Keratinocyte (primary cell): ENCODE results near the gene EPHA10. TPM values are rescaled to one million over a fixed set of nuclear protein-coding genes. Genes with fewer than 3 reads are reported as not detected.
A peak's percentile ranks its signal among the peaks of the same experiment; 100 is the strongest.
"Not testable (repeated sequence)": the region's sequence is repeated elsewhere in the genome, so short reads cannot be mapped to it uniquely, and the experiment has no call there.

ENCODE experiments used
- DNase-seq: peaks from one replicate; pipeline ENCODE4 v3.0.0-alpha.2; 2011; ENCODE audit warnings: low read depth, missing footprints, low spot score
- FAIRE-seq: peaks from 2 replicates; lab custom pipeline; 2011; peaks lifted over from hg19 to GRCh38; lab: Jason Lieb, UNC
- H2AFZ ChIP-seq: 2 replicates; pipeline ENCODE4 v1.6.0; 2012; ENCODE audit warnings: low read length, control low read depth, inconsistent platforms; ENCODE audit not compliant: control insufficient read depth
- H3K27ac ChIP-seq: 2 replicates; pipeline ENCODE4 v1.5.1; 2011; ENCODE audit warnings: low read length; ENCODE audit not compliant: control insufficient read depth, insufficient read depth
- H3K27me3 ChIP-seq: 3 replicates; pipeline ENCODE4 v1.6.0; 2011; ENCODE audit warnings: low read length; ENCODE audit not compliant: control insufficient read depth, insufficient read depth; ENCODE audit errors: extremely low read depth
- H3K36me3 ChIP-seq, 2 experiments: 2 replicates in 1 of 2; 3 replicates in 1 of 2; pipeline ENCODE4 v1.5.1; 2011; ENCODE audit warnings: low read length in 2 of 2, mild to moderate bottlenecking in 1 of 2; ENCODE audit not compliant: control insufficient read depth in 2 of 2, insufficient read depth in 2 of 2; ENCODE audit errors: extremely low read depth in 1 of 2
- H3K4me1 ChIP-seq: 3 replicates; pipeline ENCODE4 v1.5.1; 2011; ENCODE audit warnings: low read length; ENCODE audit not compliant: control insufficient read depth, insufficient read depth; ENCODE audit errors: extremely low read depth
- H3K4me2 ChIP-seq: 3 replicates; pipeline ENCODE4 v1.6.0; 2011; ENCODE audit warnings: low read depth, low read length; ENCODE audit not compliant: control insufficient read depth, insufficient read depth; ENCODE audit errors: extremely low read depth
- H3K4me3 ChIP-seq, 3 experiments: fragments of 200-600 bp in 1 of 3; sonication (generic) in 1 of 3; 2 replicates in 2 of 3; 3 replicates in 1 of 3; pipeline ENCODE4 v1.5.1; 2011 to 2016; ENCODE audit warnings: low read length in 3 of 3, mild to moderate bottlenecking in 3 of 3, control low read depth in 2 of 3, inconsistent platforms in 1 of 3, low read depth in 1 of 3, mixed read lengths in 1 of 3, mixed run types in 1 of 3, moderate library complexity in 1 of 3; ENCODE audit not compliant: control insufficient read depth in 2 of 3, insufficient read depth in 2 of 3; ENCODE audit errors: extremely low read depth in 1 of 3
- H3K79me2 ChIP-seq: 2 replicates; pipeline ENCODE4 v1.6.0; 2012; ENCODE audit warnings: low read length; ENCODE audit not compliant: control insufficient read depth, insufficient read depth
- H3K9ac ChIP-seq: 3 replicates; pipeline ENCODE4 v1.6.0; 2011; ENCODE audit warnings: low read length; ENCODE audit not compliant: control insufficient read depth, insufficient read depth; ENCODE audit errors: extremely low read depth
- H3K9me1 ChIP-seq: 3 replicates; pipeline ENCODE4 v1.6.0; 2011; ENCODE audit warnings: low read length; ENCODE audit not compliant: control insufficient read depth, insufficient read depth; ENCODE audit errors: extremely low read depth
- H3K9me3 ChIP-seq: 2 replicates; pipeline ENCODE4 v1.5.1; 2012; ENCODE audit warnings: low read depth, low read length; ENCODE audit not compliant: control insufficient read depth
- H4K20me1 ChIP-seq: 3 replicates; pipeline ENCODE4 v1.6.0; 2011; ENCODE audit warnings: low read length; ENCODE audit not compliant: control insufficient read depth, insufficient read depth; ENCODE audit errors: extremely low read depth
- CTCF ChIP-seq, 3 experiments: IDR thresholded peaks in 1 of 3; conservative IDR thresholded peaks in 1 of 3; optimal IDR thresholded peaks in 1 of 3; 2 replicates in 2 of 3; 3 replicates in 1 of 3; pipeline versions ENCODE3 to v1.5.1; 2011; ENCODE audit warnings: low read length in 3 of 3, mild to moderate bottlenecking in 3 of 3, moderate library complexity in 2 of 3, control low read depth in 1 of 3, inconsistent platforms in 1 of 3; ENCODE audit not compliant: insufficient read depth in 2 of 3; ENCODE audit errors: extremely low read depth in 1 of 3
- EZH2 ChIP-seq: IDR thresholded peaks from one replicate; pipeline ENCODE4 v1.6.1; 2012; ENCODE audit warnings: inconsistent platforms, mild to moderate bottlenecking, low read length, moderate library complexity
- dilution Hi-C: fragments of 300-500 bp; cut with MboI; formaldehyde crosslinking; loops from one replicate; pipeline ENCODE4 v1.7.0; 2020; ENCODE audit warnings: low sequenced_read_pairs; ENCODE audit not compliant: extremely low pct_ligation_motif_present
- polyA plus RNA-seq, 5 experiments: library from polyadenylated mRNA; depleted of rRNA in 3 of 5; stranded (reverse) in 3 of 5; stranded (forward) in 1 of 5; unstranded in 1 of 5; fragments of >200 nt; gene quantifications; 1 replicate in 1 of 5; 2 replicates in 3 of 5; 3 replicates in 1 of 5; pipeline versions ENCODE4 v1.2.1 to v1.2.3, GENCODE V29; 2011 to 2012; ENCODE audit warnings: missing spikeins in 2 of 5, low read depth in 1 of 5, low replicate concordance in 1 of 5

The EPHA10 gene
- polyA plus RNA-seq, 1 donor (not counting 4 experiments of a cell fraction or from before 2014, with no cell fraction given): not detected

GRCh38 chr1:37688926-37689325 is 76.0 kb downstream of the EPHA10 start:
- Histone ChIP-seq H3K79me2 (peaks cover 42% of the 10 kb centered on the region), H3K27me3 (no peaks in the 10 kb centered on the region), H3K4me3 (peak overlapping the region; percentile 80 to 98 (median 96)), H2AFZ (no peak overlapping the region), H3K9me3 (no peaks in the 10 kb centered on the region), H3K36me3 (peaks cover 10 to 11% of the 10 kb centered on the region in 2 experiments), H3K4me2 (peak overlapping the region; percentile 97), H4K20me1 (no peaks in the 10 kb centered on the region), H3K27ac (peak overlapping the region; percentile 90), H3K4me1 (peaks cover 20% of the 10 kb centered on the region), H3K9ac (peak overlapping the region; percentile 94), H3K9me1 (no peaks in the 10 kb centered on the region)
- DNase-seq (no peak), FAIRE-seq (no peak)
- TF ChIP-seq CTCF (optimal IDR thresholded peaks at IDR 0.05 in 1 of 3, IDR thresholded peaks at IDR 0.05 in 1 of 3, conservative IDR thresholded peaks at IDR 0.05 in 1 of 3; ENCODE audit: extremely low read depth in 1 of 3, insufficient read depth in 2 of 3, low read length in 3 of 3) (no peak), EZH2 (no peak)
- dilution Hi-C loops: loop anchor here (25.0 kb wide), 1 partner anchor 102 kb away; the partner anchor contains the start of gene GNL2

GRCh38 chr1:37687764-37688163 is 77.2 kb downstream of the EPHA10 start:
- H3K9ac ChIP-seq, H3K4me3 ChIP-seq, H3K9me1 ChIP-seq, H2AFZ ChIP-seq, FAIRE-seq, DNase-seq, H4K20me1 ChIP-seq, H3K27me3 ChIP-seq, H3K4me2 ChIP-seq, H3K27ac ChIP-seq, H3K9me3 ChIP-seq: not testable (repeated sequence)
- dilution Hi-C loops: loop anchor here (25.0 kb wide), 1 partner anchor 100 kb away; the partner anchor contains the start of gene GNL2
- Histone ChIP-seq H3K36me3 (peaks cover 20% of the 10 kb centered on the region in 2 experiments), H3K4me1 (peaks cover 17% of the 10 kb centered on the region), H3K79me2 (peaks cover 32% of the 10 kb centered on the region)

- DNase-seq: no peak
- H3K27me3 ChIP-seq: no peaks in the 10 kb centered on the region
- peaks cover 20% of the 10 kb centered on the region for H3K79me2 ChIP-seq
- H3K36me3 ChIP-seq: peaks cover 23 to 24% of the 10 kb centered on the region in 2 experiments
- H3K9ac ChIP-seq: no peak overlapping the region
- no peaks in the 10 kb centered on the region for H3K9me3 ChIP-seq
- dilution Hi-C loops: loop anchor here (25.0 kb wide), 1 partner anchor 98 kb away; the partner anchor contains the start of gene GNL2
- H4K20me1 ChIP-seq: no peaks in the 10 kb centered on the region
- no peak for TF ChIP-seq EZH2
- no peak for TF ChIP-seq CTCF (optimal IDR thresholded peaks at IDR 0.05 in 1 of 3, IDR thresholded peaks at IDR 0.05 in 1 of 3, conservative IDR thresholded peaks at IDR 0.05 in 1 of 3; ENCODE audit: extremely low read depth in 1 of 3, insufficient read depth in 2 of 3, low read length in 3 of 3)
- H3K27ac ChIP-seq: no peak overlapping the region
- no peak for FAIRE-seq
- no peak overlapping the region for H3K4me3 ChIP-seq
- no peak overlapping the region for H2AFZ ChIP-seq
- H3K9me1 ChIP-seq: no peaks in the 10 kb centered on the region
- peaks cover 11% of the 10 kb centered on the region for H3K4me1 ChIP-seq
- H3K4me2 ChIP-seq: no peak overlapping the region
Measured at GRCh38 chr1:37685722-37686121, 79.2 kb downstream of the EPHA10 start.

GRCh38 chr1:37684182-37684581 is 80.7 kb downstream of the EPHA10 start:
- not testable (repeated sequence) for H3K27me3 ChIP-seq, H3K4me2 ChIP-seq, H3K4me3 ChIP-seq, H3K9me1 ChIP-seq, H4K20me1 ChIP-seq, FAIRE-seq, DNase-seq, H3K9ac ChIP-seq, H3K9me3 ChIP-seq, H3K27ac ChIP-seq, H2AFZ ChIP-seq, H3K4me1 ChIP-seq
- Histone ChIP-seq H3K36me3 (peaks cover 23 to 24% of the 10 kb centered on the region in 2 experiments), H3K79me2 (peaks cover 12% of the 10 kb centered on the region)
- dilution Hi-C loops: loop anchor here (25.0 kb wide), 1 partner anchor 97 kb away; the partner anchor contains the start of gene GNL2
